HL-60/S4 treated with phorbol 12-myristate 13-acetate at 8.2 ng/mL for 4 days and 3 days (cell line): Measurements from ENCODE around the gene PANX3.

Source experiments
- in situ Hi-C: fragments of 300-500 bp; cut with MboI; formaldehyde crosslinking; loops from 2 replicates; pipeline ENCODE4 v1.15.0; 2022; ENCODE audit warnings: low sequenced_read_pairs

The PANX3 gene

GRCh38 chr11:124656774-124657630, 45.8 kb downstream of the PANX3 start:
- in situ Hi-C loops, result loop anchor here (25.0 kb wide), 1 partner anchor 180 kb away; no protein-coding TSS in a partner anchor

- in situ Hi-C loops, result loop anchor here (25.0 kb wide), 1 partner anchor 179 kb away; no protein-coding TSS in a partner anchor
Measured at GRCh38 chr11:124657904-124658303, 46.7 kb downstream of the PANX3 start.

- in situ Hi-C loops, result loop anchor here (25.0 kb wide), 1 partner anchor 179 kb away; no protein-coding TSS in a partner anchor
Measured at GRCh38 chr11:124658501-124658900, 47.3 kb downstream of the PANX3 start.

DNA sequence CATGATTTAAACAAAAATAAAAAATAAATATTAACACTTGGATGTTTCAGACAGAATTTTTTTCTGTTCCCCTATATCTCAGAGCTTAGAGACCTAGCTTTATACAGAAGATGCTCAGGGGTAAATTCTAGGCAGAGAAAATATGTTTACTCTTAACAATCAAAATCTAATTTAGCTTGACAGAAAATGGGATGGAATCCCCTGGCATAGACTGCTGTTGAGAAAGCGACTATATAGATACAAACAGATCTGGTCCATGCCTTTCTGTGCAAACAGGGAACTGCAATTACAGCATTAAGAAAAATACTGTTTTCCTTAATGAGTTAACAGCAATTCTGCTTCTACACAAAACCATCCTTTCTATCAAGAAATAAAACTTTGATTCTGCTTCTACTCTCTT, 47.8 kb downstream of the PANX3 start:
- in situ Hi-C loops, result loop anchor here (25.0 kb wide), 1 partner anchor 178 kb away; no protein-coding TSS in a partner anchor

GRCh38 chr11:124661553-124661952, 50.3 kb downstream of the PANX3 start:
- in situ Hi-C loops, result loop anchor here (25.0 kb wide), 1 partner anchor 176 kb away; no protein-coding TSS in a partner anchor

GRCh38 chr11:124662106-124662505, 50.9 kb downstream of the PANX3 start:
- in situ Hi-C loops, result loop anchor here (25.0 kb wide), 1 partner anchor 175 kb away; no protein-coding TSS in a partner anchor

DNA sequence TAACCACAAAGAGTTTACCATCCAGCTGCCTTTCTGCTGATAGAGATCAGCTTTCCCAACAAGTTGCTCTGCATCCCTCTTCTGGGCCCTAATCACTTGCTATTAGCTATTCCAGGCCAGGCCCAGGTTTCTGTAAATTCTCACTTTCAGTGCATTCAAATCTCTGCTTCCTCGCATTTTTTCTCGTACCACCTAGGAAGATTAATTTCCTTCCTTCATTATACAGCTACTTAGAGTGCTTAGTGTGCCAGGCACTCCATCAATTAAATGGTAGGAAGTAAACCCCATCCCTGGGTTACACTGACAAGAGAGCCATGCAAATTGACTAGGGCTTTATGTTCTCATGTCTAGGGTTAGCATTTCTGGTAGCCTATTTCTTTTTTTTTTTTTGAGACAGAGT, 52.6 kb downstream of the PANX3 start:
- in situ Hi-C loops, result loop anchor here (25.0 kb wide), 1 partner anchor 173 kb away; no protein-coding TSS in a partner anchor

GRCh38 chr11:124667601-124668000, 56.4 kb downstream of the PANX3 start:
- in situ Hi-C loops, result loop anchor here (25.0 kb wide), 1 partner anchor 170 kb away; no protein-coding TSS in a partner anchor

DNA sequence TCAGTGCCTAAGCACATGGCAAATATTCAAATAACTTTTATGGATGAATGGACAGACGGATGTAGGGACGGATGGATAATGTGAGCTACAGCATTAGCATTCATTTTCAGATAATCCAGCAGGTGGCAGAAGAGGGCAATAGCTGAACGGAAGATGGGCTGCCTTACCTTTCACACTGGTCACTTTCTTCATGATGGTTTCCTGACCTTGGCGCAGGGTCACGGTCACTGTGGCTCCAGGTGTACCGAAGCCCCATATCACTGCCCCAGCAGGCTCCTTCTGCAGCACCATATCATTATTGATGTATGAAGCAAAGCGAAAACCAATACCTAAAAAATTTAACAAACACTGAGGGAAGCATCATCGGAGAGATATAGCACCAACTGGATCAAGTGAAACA, 58.0 kb downstream of the PANX3 start:
- in situ Hi-C loops, result loop anchor here (25.0 kb wide), 1 partner anchor 168 kb away; no protein-coding TSS in a partner anchor
